Transverse colon (tissue), 4 donors: ENCODE results near the gene TSN. TPM values are rescaled to one million over a fixed set of nuclear protein-coding genes. Genes with fewer than 3 reads are reported as not detected.
"Not testable (repeated sequence)": the region's sequence is repeated elsewhere in the genome, so short reads cannot be mapped to it uniquely, and the experiment has no call there.

Experiments
- DNase-seq: peaks from one replicate; pipeline ENCODE4 v3.0.0-alpha.2; 2019
- H3K27ac ChIP-seq, 4 donors: fragments of 200-600 bp; sonication (generic); 2 replicates each; pipeline ENCODE4 v1.5.1; 2016 to 2018; ENCODE audit warnings: inconsistent platforms in 4 of 4
- H3K27me3 ChIP-seq: fragments of 200-600 bp; sonication (generic); 2 replicates; pipeline ENCODE4 v1.5.1; 2017; ENCODE audit warnings: inconsistent platforms
- H3K36me3 ChIP-seq, 4 donors: fragments of 200-600 bp; sonication (generic); 2 replicates each; pipeline ENCODE4 v1.5.1; 2017 to 2019; ENCODE audit warnings: inconsistent platforms in 4 of 4
- H3K4me1 ChIP-seq, 4 donors: fragments of 200-600 bp; sonication (generic); 2 replicates each; pipeline ENCODE4 v1.5.1; 2017 to 2020; ENCODE audit warnings: inconsistent platforms in 4 of 4
- H3K4me3 ChIP-seq, 4 donors: fragments of 200-600 bp; sonication (generic); 1 replicate in 1 of 4; 2 replicates in 3 of 4; pipeline versions ENCODE4 v1.5.1 to v1.6.1; 2017 to 2019; ENCODE audit warnings: inconsistent platforms in 4 of 4
- H3K9me3 ChIP-seq, 2 donors: fragments of 200-600 bp; sonication (generic); 2 replicates each; pipeline ENCODE4 v1.5.1; 2017 to 2019; ENCODE audit warnings: inconsistent platforms in 2 of 2
- EP300 ChIP-seq: sonication (generic); formaldehyde crosslinking; IDR thresholded peaks from one replicate; pipeline ENCODE4 v1.6.1; 2017; ENCODE audit warnings: antibody characterized with exemption, low read depth
- POLR2A ChIP-seq: fragments of 450-650 bp; IDR thresholded peaks from one replicate; pipeline ENCODE4 v1.6.1; 2016; ENCODE audit warnings: antibody characterized with exemption, mild to moderate bottlenecking, moderate library complexity
- POLR2AphosphoS5 ChIP-seq, 3 donors: sonication (generic); formaldehyde crosslinking; IDR thresholded peaks; one replicate each; pipeline ENCODE4 v1.6.1; 2016; ENCODE audit warnings: antibody characterized with exemption in 3 of 3
- WGBS, 2 donors: methylation state at CpG; one replicate each; pipeline ENCODE4 v1.1.5; 2018; ENCODE audit warnings: low coverage in 1 of 2; 5-methylcytosine and 5-hydroxymethylcytosine counted together
- in situ Hi-C, 4 donors: fragments of 200-750 bp; cut with MboI; loops; one replicate each; pipeline versions ENCODE4 v1.15.0 to v1.15.1; 2017; ENCODE audit warnings: low sequenced_read_pairs in 3 of 4, low pct_ligation_motif_present in 1 of 4, low pct_unique_long_range_greater_than_20kb in 1 of 4
- intact Hi-C: fragments of 100-400 bp; cut with DNase I; formaldehyde crosslinking; loops from one replicate; pipeline ENCODE4 v1.15.1; 2023; ENCODE audit warnings: low total_unique reads
- total RNA-seq, 4 donors: library from RNA; depleted of rRNA; stranded (reverse); fragments of >200 nt; gene quantifications; one replicate each; pipeline ENCODE4 v1.1.0, GENCODE V29; 2016
- TF ChIP-seq, protein P1 (sequence below), 5 experiments: fragments of 200-600 bp in 3 of 5; fragments of 450-650 bp in 2 of 5; sonication (generic) in 3 of 5; IDR thresholded peaks; 1 replicate in 2 of 5; 2 replicates in 3 of 5; pipeline ENCODE4 v1.5.1; 2016 to 2017; ENCODE audit warnings: antibody characterized with exemption in 5 of 5, inconsistent platforms in 3 of 5, mild to moderate bottlenecking in 2 of 5, moderate library complexity in 1 of 5

Gene TSN
- total RNA-seq, 4 donors from 2014 or later = 8.2 to 33.5 (median 23.7) TPM

DNA sequence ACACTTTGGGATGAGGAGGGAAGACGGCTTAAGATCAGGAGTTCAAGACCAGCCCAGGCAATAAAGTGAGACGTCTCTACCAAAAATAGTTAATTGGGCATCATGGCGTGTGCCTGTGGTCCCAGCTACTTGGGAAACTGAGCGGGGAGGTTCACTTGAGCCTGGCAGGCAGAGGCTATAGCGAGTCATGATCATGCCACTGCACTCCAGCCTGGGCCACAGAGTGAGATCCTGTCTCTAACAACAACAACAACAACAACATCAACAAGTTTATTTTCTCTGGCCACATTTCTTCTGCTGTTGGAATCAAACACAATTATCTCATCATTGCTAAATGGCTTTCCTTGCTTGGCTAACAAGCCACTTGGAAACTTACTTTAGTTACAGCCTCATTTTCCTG, 32.1 kb upstream of the TSN start:
- no peak overlapping the region for H3K4me3 ChIP-seq
- WGBS, 2 donors = 70 to 87% methylated on average over 3 to 5 of the region's 5 CpGs
- DNase-seq = no peak
- no peaks in the 10 kb centered on the region for H3K27me3 ChIP-seq
- no peaks in the 10 kb centered on the region for H3K9me3 ChIP-seq
- peaks cover 0 to 7% (median 0%) of the 10 kb centered on the region in 4 donors for H3K4me1 ChIP-seq
- intact Hi-C loops (no loop called here), in situ Hi-C loops (loop anchor here (10.0 to 25.0 kb wide), 5 partner anchors 179 to 636 kb away; partner anchors contain the start of gene RNU4ATAC (in 1 of the 4))
- H3K36me3 ChIP-seq = peaks cover 0 to 20% (median 8%) of the 10 kb centered on the region in 4 donors
- no peak overlapping the region for H3K27ac ChIP-seq
- TF ChIP-seq POLR2A (no peak), EP300 (no peak), POLR2AphosphoS5 (IDR thresholded peaks at IDR 0.05) (no peak)
- TF ChIP-seq, protein P1, sequence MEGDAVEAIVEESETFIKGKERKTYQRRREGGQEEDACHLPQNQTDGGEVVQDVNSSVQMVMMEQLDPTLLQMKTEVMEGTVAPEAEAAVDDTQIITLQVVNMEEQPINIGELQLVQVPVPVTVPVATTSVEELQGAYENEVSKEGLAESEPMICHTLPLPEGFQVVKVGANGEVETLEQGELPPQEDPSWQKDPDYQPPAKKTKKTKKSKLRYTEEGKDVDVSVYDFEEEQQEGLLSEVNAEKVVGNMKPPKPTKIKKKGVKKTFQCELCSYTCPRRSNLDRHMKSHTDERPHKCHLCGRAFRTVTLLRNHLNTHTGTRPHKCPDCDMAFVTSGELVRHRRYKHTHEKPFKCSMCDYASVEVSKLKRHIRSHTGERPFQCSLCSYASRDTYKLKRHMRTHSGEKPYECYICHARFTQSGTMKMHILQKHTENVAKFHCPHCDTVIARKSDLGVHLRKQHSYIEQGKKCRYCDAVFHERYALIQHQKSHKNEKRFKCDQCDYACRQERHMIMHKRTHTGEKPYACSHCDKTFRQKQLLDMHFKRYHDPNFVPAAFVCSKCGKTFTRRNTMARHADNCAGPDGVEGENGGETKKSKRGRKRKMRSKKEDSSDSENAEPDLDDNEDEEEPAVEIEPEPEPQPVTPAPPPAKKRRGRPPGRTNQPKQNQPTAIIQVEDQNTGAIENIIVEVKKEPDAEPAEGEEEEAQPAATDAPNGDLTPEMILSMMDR (IDR thresholded peaks at IDR 0.05) = no peak

DNA sequence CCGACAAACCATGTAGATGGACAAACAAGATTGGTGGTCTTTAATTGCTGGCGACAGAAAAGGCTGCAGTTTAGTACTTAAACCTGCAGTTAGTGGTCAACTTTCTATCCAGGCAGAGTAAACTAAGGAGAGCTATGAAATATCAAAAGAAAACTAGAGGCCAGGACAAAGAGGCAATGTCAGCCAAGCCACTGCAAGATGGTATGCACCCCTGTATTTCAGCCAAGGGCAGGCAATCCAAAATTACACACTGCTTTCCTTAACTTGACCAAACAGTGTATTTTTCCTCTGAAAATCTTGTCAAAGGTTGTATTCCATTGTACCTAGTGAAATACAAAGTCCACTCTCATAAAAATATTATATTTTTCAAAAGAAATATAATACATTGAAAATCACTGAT, 28.1 kb upstream of the TSN start:
- no peaks in the 10 kb centered on the region for H3K27me3 ChIP-seq
- in situ Hi-C loops (loop anchor here in 2 of 4 donors (10.0 to 25.0 kb wide), 2 partner anchors 183 to 190 kb away; partner anchors contain the start of gene RNU4ATAC (in 1 of the 2)), intact Hi-C loops (no loop called here)
- H3K27ac ChIP-seq = no peak overlapping the region
- TF ChIP-seq POLR2A (no peak), EP300 (no peak), POLR2AphosphoS5 (IDR thresholded peaks at IDR 0.05) (no peak)
- TF ChIP-seq, protein P1 (IDR thresholded peaks at IDR 0.05) = no peak
- H3K4me1 ChIP-seq = no peaks in the 10 kb centered on the region
- H3K9me3 ChIP-seq = no peaks in the 10 kb centered on the region
- H3K36me3 ChIP-seq = peaks cover 0 to 51% (median 23%) of the 10 kb centered on the region in 4 donors
- no peak for DNase-seq
- 92 to 100% methylated on average over 2 of the region's 2 CpGs for WGBS, 2 donors
- no peak overlapping the region for H3K4me3 ChIP-seq

DNA sequence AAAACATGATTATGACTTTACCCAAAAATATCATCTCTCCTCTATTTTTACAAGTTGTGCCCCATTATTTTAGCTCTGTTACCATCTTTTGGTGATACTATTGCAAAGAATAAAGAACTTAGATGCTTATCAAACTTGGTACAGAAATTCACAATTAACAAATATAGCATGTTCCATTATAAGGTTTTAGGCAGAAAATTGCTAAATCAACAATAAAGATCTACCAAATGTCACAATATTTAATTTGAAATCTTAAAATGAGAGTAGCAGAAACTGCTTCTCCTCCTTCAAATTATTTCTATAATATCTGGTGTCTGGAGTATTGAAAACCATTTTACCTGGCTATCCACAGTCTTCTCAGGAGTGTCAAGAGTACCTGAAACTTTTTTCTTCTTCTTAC, 27.5 kb upstream of the TSN start:
- in situ Hi-C loops (loop anchor here in 2 of 4 donors (10.0 to 25.0 kb wide), 2 partner anchors 183 to 191 kb away; partner anchors contain the start of gene RNU4ATAC (in 1 of the 2)), intact Hi-C loops (no loop called here)
- DNase-seq = no peak
- H3K27ac ChIP-seq = no peak overlapping the region
- no peaks in the 10 kb centered on the region for H3K27me3 ChIP-seq
- no peaks in the 10 kb centered on the region for H3K9me3 ChIP-seq
- peaks cover 0 to 58% (median 25%) of the 10 kb centered on the region in 4 donors for H3K36me3 ChIP-seq
- TF ChIP-seq POLR2A (no peak), POLR2AphosphoS5 (IDR thresholded peaks at IDR 0.05) (no peak)
- H3K4me1 ChIP-seq = no peaks in the 10 kb centered on the region
- H3K4me3 ChIP-seq = no peak overlapping the region

DNA sequence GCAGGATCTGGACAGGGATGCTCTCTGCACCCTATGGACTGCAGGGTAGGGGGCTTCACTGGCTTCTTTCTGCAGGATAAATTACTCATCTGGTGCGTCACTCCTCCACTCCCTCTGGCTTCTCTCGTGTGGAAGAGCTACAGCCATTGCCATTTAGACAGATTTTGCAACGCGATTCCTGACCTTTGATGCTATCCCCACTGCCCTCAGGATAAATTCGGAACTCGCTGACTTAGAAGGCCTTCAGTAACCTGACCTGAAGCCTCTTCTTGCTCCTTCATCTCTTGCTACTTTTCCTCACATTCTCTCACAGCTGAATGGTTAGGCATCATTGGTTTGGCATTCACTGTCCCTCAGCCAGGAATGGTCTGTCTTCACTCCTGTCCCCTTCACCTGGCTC, 24.1 kb upstream of the TSN start:
- H3K4me3 ChIP-seq = no peak overlapping the region

GRCh38 chr2:121734544-121734943, 20.9 kb upstream of the TSN start:
- H3K4me3 ChIP-seq = not testable (repeated sequence)
- intact Hi-C loops = loop anchor here (10.0 kb wide), 1 partner anchor 210 kb away; no protein-coding TSS in a partner anchor
- peaks cover 0 to 34% (median 14%) of the 10 kb centered on the region in 4 donors for H3K36me3 ChIP-seq

More for the DNA sequence above, 24.1 kb upstream of the TSN start:
- Histone ChIP-seq H3K27me3 (no peaks in the 10 kb centered on the region), H3K4me1 (peaks cover 0 to 14% (median 11%) of the 10 kb centered on the region in 4 donors), H3K27ac (no peak overlapping the region), H3K36me3 (peaks cover 0 to 60% (median 28%) of the 10 kb centered on the region in 4 donors), H3K9me3 (no peaks in the 10 kb centered on the region)
- 93 to 94% methylated on average over 3 to 6 of the region's 6 CpGs for WGBS, 2 donors
- in situ Hi-C loops = loop anchor here in 2 of 4 donors (10.0 to 25.0 kb wide), 2 partner anchors 77 to 194 kb away; partner anchors contain the start of gene RNU4ATAC (in 1 of the 2)
- DNase-seq = no peak
- TF ChIP-seq POLR2AphosphoS5 (IDR thresholded peaks at IDR 0.05) (no peak), EP300 (no peak), POLR2A (no peak)
- TF ChIP-seq, protein P1 (IDR thresholded peaks at IDR 0.05) = no peak
- intact Hi-C loops = loop anchor here (10.0 kb wide), 1 partner anchor 207 kb away; no protein-coding TSS in a partner anchor

More at GRCh38 chr2:121734544-121734943, 20.9 kb upstream of the TSN start:
- peaks cover 0 to 15% (median 13%) of the 10 kb centered on the region in 4 donors for H3K4me1 ChIP-seq
- not testable (repeated sequence) for H3K27me3 ChIP-seq, H3K27ac ChIP-seq, H3K9me3 ChIP-seq, DNase-seq
- in situ Hi-C loops = loop anchor here in 2 of 4 donors (10.0 to 25.0 kb wide), 2 partner anchors 80 to 197 kb away; partner anchors contain the start of gene RNU4ATAC (in 1 of the 2)
- 89% methylated on average over 8 to 11 of the region's 11 CpGs for WGBS, 2 donors
